ENCODE results near the gene DCLK1.

DNA sequence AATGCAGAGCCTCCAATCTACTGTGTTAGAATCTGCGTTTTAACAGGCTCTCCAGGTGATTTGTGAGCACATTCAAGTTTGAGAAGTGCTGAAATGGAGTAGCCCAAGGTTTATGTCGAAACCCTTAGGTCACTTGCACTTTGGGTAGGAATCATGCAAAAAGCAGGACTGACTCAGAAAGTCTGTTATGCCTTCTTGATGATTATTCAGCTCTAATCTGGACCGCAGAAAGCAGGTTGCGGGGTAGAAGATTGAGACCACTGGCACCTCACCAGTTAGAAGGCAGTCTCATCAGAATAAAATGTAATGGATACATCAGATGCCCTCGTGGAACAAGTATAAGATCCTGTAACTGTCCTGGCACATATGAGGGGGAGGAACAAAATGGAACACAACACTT is 326.3 kb downstream of the DCLK1 start:
- TF ChIP-seq SIN3A (IDR thresholded peaks at IDR 0.05; ENCODE audit: borderline replicate concordance, insufficient read depth, low read depth, low read length), result no peak
- no peak for TF ChIP-seq POLR2AphosphoS5 (IDR thresholded peaks at IDR 0.05; ENCODE audit: low read depth, low read length)
- TF ChIP-seq, protein P1, sequence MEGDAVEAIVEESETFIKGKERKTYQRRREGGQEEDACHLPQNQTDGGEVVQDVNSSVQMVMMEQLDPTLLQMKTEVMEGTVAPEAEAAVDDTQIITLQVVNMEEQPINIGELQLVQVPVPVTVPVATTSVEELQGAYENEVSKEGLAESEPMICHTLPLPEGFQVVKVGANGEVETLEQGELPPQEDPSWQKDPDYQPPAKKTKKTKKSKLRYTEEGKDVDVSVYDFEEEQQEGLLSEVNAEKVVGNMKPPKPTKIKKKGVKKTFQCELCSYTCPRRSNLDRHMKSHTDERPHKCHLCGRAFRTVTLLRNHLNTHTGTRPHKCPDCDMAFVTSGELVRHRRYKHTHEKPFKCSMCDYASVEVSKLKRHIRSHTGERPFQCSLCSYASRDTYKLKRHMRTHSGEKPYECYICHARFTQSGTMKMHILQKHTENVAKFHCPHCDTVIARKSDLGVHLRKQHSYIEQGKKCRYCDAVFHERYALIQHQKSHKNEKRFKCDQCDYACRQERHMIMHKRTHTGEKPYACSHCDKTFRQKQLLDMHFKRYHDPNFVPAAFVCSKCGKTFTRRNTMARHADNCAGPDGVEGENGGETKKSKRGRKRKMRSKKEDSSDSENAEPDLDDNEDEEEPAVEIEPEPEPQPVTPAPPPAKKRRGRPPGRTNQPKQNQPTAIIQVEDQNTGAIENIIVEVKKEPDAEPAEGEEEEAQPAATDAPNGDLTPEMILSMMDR (IDR thresholded peaks at IDR 0.05), result no peak
- no peak for TF ChIP-seq TCF7L2 (IDR thresholded peaks at IDR 0.05; ENCODE audit: low read depth, low read length)
